ENCODE results near the gene AIFM2.
"Not testable (repeated sequence)": the region's sequence is repeated elsewhere in the genome, so short reads cannot be mapped to it uniquely, and the experiment has no call there.

The AIFM2 gene

DNA sequence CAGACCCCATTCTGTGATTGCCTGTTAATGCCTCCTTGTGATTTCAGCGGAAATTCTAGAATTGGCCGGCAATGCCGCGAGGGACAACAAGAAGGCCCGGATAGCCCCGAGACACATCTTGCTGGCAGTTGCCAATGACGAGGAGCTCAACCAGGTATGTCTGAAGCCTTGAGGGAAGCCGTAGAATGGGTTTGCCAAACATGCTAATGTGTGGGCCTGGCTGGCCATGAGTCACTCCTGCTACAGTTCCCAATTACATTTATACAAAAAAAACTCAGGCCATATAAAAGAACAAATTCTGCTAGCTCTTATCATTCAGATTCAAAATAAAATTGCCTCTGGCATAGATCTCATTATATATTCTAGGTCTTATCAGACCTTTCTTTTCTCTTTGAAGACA lies 42.6 kb downstream of the AIFM2 start:
- DNase-seq = no peak

- no peak for DNase-seq
These were observed 44.3 kb downstream of the AIFM2 start for GRCh38 chr10:70088308-70088698.

DNA sequence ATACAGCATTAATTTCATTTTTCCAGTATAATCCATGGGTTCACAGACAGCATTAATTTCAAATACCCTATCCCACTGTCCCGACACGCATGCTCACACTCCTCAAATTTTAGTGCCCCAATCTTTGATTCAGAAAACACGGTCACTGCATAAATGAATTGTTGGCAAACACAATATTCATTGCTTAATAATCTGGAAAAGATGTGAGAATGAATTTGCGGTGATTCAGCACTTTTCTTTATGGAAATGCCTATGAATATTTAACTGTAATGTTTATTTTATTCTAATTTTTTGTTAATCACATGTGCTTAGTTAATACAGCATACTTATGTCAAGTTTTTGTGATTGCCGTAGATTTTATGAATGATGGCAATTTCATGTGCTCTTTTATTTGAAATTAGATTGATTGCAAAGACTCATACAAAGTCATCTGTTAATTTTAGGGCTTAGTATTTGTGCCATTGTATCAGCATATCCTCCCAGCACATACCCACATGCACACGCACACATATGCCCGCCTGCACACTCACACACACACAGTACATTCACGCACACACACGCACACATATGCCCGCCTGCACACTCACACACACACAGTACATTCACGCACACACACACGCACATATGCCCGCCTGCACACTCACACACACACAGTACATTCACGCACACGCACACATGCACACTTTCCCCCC lies 44.9 kb downstream of the AIFM2 start:
- no peak for DNase-seq

GRCh38 chr10:70085975-70086613 lies 46.5 kb downstream of the AIFM2 start:
- no peak for DNase-seq

DNA sequence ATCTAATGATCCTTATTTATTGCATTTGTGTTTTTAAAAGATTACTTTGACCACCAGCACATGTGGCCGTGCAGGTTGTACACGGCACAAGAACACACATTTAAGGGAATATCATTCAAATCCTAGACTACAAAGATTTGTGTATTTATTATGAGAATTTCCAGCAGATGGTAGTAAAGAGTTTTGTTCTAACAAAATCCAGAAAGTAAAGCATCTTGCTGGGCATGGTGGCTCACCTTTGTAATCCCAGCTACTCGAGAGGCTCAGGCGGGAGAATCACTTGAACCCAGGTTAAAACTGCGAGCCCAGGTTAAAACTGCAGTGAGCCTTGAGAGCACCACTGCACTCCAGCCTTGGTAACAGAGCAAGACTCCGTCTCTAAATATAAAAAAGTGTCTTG lies 48.4 kb downstream of the AIFM2 start:
- no peak for DNase-seq

DNA sequence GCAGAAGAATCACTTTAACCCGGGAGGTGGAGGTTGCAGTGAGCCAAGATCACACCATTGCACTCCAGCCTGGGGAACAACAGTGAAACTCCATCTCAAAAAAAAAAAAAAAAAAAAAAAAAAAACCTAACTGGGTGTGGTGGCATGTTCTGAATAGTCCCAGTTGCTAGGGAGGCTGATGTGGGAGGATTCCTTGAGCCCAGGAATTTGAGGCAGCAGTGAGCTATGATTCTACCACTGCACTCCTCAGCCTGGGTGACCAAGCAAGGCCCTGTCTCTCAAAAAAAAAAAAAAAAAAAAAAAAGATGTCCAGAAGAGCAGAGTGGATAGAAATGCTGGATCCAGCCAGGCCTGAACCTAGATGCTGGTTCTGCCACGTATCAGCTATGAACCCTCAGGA lies 51.8 kb downstream of the AIFM2 start:
- not testable (repeated sequence) for DNase-seq

- no peak for DNase-seq
These were observed 53.7 kb downstream of the AIFM2 start for GRCh38 chr10:70078937-70079336.

- no peak for DNase-seq
These were observed 54.3 kb downstream of the AIFM2 start for GRCh38 chr10:70078329-70078728.

DNA sequence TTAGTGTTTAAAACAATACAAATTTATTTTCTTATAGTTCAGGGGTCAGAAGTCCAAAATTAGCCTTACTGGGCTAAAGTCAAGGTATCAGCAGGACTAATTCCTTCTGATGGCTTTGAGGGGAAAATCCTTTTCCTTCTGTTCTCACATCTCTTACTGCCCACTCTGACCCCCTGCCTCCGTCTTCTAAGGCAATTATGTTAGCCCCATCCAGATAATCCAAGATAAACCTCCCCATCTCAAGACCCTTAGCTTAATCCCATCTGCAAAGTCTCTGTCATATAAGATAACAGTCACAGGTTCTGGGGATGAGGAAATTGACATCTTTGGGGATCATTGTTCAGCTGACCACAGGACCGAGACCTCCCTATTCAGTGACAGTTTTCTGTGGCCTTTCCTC lies 57.7 kb downstream of the AIFM2 start:
- no peak for DNase-seq

GRCh38 chr10:70074165-70074564 lies 58.5 kb downstream of the AIFM2 start:
- no peak for DNase-seq

DNA sequence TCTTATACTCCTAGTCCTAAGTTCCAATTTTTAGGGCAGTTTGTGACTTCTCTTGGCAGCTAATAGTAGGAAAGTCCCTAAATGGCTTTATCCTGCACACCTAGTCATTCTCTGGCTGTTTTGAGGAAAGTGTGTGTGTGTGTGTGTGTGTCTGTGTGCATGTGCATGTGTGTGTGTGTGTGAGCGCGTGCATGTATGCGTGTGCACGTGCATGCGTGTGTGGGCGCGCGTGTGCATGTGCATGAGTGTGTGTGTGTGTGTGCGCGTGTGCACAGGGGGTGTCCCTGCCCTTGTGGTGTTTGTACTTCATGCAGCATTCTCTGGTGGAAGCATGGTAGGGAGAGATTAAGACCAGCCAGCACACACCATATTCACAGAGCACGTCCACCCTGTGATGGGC lies 61.8 kb downstream of the AIFM2 start:
- DNase-seq = no peak

DNA sequence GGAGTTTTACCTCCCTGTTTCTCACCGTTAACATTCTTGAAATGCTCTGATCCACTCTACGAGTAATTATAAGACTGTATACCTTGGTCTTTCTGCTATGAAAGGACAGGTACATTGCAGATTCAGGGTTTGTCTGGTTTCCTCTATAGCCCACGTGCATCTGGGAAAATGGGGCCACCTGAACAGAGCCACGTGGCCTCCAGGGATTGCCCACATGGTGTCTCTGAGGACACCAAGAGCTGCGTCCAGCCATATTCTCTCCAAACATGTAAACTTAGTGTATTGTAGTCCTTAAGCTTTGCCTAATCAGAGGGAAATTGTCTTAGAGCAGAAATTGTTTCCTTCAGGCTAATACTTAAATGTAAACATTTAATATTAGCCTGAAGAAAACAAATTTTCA lies 63.3 kb downstream of the AIFM2 start:
- DNase-seq = no peak

GRCh38 chr10:70068925-70069324 lies 63.7 kb downstream of the AIFM2 start:
- DNase-seq = no peak

GRCh38 chr10:70067586-70067985 lies 65.0 kb downstream of the AIFM2 start:
- DNase-seq = peak; percentile 43 to 67

- peak in 1 of 2 donors; percentile 24 for DNase-seq
These were observed 66.4 kb downstream of the AIFM2 start for GRCh38 chr10:70066190-70066589.

DNA sequence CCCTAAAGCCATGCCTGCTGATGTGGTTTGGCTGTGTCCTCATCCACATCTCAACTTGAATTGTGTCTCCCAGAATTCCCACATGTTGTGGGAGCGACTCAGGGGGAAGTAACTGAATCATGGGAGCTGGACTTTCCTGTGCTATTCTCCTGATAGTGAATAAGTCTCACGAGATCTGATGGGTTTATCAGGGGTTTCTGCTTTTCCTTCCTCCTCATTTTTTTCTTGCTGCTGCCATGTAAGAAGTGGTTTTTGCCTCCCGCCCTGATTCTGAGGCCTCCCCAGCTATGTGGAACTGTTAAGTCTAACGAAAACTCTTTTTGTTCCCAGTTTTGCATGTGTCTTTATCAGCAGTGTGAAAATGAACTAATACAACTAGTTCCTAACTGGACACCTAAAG lies 68.1 kb downstream of the AIFM2 start:
- peak; percentile 47 to 86 for DNase-seq

- peak in 1 of 2 donors; percentile 13 for DNase-seq
These were observed 69.1 kb downstream of the AIFM2 start for GRCh38 chr10:70063418-70064098.
